ENCODE data around the gene VPS33B.

Gene VPS33B

DNA sequence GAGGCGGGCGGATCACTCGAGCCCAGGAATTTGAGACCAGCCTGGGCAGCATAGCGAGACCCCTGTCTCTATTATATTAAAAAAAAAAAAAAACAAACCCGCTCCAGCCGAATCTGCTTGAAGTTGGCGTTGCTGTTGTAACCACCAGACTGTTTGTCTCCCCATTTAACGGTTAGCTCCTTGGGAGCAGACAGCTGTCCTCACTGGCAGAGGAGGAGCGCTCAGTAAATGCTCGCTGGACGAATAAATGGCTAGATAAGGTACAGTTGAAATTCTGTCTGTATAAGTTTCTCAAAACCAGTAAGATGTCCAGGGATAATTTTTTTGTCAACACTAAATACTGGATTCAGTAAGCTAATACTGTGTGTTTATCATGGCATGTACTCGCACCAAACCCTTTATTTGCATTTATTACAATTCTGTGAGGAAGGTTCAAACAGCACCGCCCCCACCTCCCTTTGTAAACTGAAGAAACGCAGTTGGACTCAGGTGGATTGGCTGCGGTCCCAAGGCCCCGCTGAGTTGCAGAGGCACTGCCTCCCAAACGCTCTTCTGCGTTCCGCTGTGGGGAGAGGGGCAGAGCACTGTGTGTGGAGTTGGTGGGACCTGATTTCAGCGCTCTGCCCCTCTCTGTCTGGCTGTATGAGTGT is 66.6 kb downstream of the VPS33B start:
- Histone ChIP-seq H3K9ac (ENCODE audit: low read depth, low read length, poor library complexity, severe bottlenecking) (peak overlapping the region; percentile 99), H3F3A (ENCODE audit: low read depth) (no peaks in the 10 kb centered on the region), H2AFZ (ENCODE audit: low read length) (no peak overlapping the region), H3K9me2 (replicated peaks; ENCODE audit: low read depth, low read length) (no peaks in the 10 kb centered on the region), H3K4me2 (ENCODE audit: low read depth, low read length, poor library complexity, severe bottlenecking) (peak overlapping the region; percentile 99), H3K4me3 (ENCODE audit: low read length, poor library complexity, severe bottlenecking) (peak overlapping the region; percentile 95), H3K9me3 (ENCODE audit: insufficient read depth, low read depth, low read length) (no peaks in the 10 kb centered on the region), H4K20me1 (ENCODE audit: insufficient read depth, low read length, poor library complexity, severe bottlenecking) (peaks cover 8% of the 10 kb centered on the region), H3K36me3 (ENCODE audit: insufficient read depth, low read length) (peaks cover 34% of the 10 kb centered on the region; the same call in 1 of the 2 replicates), H3K27me3 (ENCODE audit: insufficient read depth, low read length, poor library complexity, severe bottlenecking) (no peaks in the 10 kb centered on the region), H3K4me1 (ENCODE audit: insufficient read depth, low read length, poor library complexity, severe bottlenecking) (peaks cover 14% of the 10 kb centered on the region), H3K79me2 (ENCODE audit: insufficient read depth, low read length) (peaks cover 39% of the 10 kb centered on the region)
- TF ChIP-seq EZH2phosphoT487 (IDR thresholded peaks at IDR 0.05; ENCODE audit: borderline replicate concordance) = no peak
- TF ChIP-seq, protein P1, sequence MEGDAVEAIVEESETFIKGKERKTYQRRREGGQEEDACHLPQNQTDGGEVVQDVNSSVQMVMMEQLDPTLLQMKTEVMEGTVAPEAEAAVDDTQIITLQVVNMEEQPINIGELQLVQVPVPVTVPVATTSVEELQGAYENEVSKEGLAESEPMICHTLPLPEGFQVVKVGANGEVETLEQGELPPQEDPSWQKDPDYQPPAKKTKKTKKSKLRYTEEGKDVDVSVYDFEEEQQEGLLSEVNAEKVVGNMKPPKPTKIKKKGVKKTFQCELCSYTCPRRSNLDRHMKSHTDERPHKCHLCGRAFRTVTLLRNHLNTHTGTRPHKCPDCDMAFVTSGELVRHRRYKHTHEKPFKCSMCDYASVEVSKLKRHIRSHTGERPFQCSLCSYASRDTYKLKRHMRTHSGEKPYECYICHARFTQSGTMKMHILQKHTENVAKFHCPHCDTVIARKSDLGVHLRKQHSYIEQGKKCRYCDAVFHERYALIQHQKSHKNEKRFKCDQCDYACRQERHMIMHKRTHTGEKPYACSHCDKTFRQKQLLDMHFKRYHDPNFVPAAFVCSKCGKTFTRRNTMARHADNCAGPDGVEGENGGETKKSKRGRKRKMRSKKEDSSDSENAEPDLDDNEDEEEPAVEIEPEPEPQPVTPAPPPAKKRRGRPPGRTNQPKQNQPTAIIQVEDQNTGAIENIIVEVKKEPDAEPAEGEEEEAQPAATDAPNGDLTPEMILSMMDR (conservative IDR thresholded peaks at IDR 0.05; ENCODE audit: low read length) = no peak

DNA sequence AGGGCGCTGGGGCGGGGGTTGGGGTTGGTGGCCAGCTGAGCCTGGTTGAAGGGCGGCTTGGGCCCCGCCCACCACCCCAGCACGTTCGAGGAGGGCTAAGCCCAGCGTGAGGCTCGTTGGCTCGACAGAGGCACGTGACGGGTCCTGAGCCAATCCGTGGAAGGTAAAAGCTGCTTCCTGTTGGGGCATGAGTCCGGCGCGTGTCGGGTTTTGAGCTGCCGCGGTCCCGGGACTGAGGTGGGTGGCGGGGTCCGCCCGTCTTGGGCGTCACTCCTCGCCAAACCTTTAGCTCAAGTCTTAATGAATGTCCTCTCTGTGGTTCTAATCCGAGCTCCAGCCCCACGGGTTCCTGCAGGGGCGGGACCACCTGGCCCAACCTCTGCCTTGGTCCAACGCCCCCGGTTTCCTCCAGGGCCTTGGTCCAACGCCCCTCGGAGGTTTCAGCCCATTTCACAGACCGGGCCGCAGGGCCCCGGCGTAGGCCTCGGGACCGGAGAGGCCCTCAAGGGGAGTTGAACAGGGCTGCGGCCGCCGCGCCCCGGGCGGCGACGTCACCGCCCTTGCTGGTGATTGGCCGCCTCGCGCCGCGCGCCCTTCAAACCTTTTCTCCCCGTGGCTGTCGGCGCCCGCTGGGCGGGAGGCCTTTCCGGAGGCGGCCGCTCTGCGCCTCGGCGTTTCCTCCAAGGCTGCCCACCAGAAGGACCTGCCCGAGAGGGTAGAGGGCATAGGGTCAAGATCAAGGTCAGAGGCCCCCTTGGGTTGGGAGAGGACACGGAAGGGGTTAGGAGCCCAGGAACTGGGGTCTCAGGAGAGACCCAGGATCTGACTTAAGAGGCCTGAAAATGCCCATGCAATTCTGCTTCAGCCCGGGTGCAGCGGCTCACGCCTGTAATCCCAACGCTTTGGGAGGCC is 67.4 kb downstream of the VPS33B start, which contains the start of gene RCCD1:
RCCD1 (plus strand) TSS at position 173 of the 912 bp plus-strand sequence. CDS start 1,851 bp downstream, outside the sequence.
- no peaks in the 10 kb centered on the region for H3K9me3 ChIP-seq (ENCODE audit: insufficient read depth, low read depth, low read length)
- H3K4me2 ChIP-seq (ENCODE audit: low read depth, low read length, poor library complexity, severe bottlenecking) = peak within 1 kb of the TSS; percentile 99
- peaks cover 39% of the 10 kb centered on the region for H3K79me2 ChIP-seq (ENCODE audit: insufficient read depth, low read length)
- peak within 1 kb of the TSS; percentile 95 for H3K4me3 ChIP-seq (ENCODE audit: low read length, poor library complexity, severe bottlenecking)
- peak within 1 kb of the TSS; percentile 100 for H2AFZ ChIP-seq (ENCODE audit: low read length)
- no peaks in the 10 kb centered on the region for H3K9me2 ChIP-seq (replicated peaks; ENCODE audit: low read depth, low read length)
- peaks cover 14% of the 10 kb centered on the region for H3K4me1 ChIP-seq (ENCODE audit: insufficient read depth, low read length, poor library complexity, severe bottlenecking)
- H4K20me1 ChIP-seq (ENCODE audit: insufficient read depth, low read length, poor library complexity, severe bottlenecking) = peaks cover 8% of the 10 kb centered on the region
- no peaks in the 10 kb centered on the region for H3K27me3 ChIP-seq (ENCODE audit: insufficient read depth, low read length, poor library complexity, severe bottlenecking)
- peaks cover 34% of the 10 kb centered on the region; the same call in 1 of the 2 replicates for H3K36me3 ChIP-seq (ENCODE audit: insufficient read depth, low read length)
- peak within 1 kb of the TSS; percentile 99 for H3K9ac ChIP-seq (ENCODE audit: low read depth, low read length, poor library complexity, severe bottlenecking)
- TF ChIP-seq, protein P1 (conservative IDR thresholded peaks at IDR 0.05; ENCODE audit: low read length) = no peak
- no peak for TF ChIP-seq EZH2phosphoT487 (IDR thresholded peaks at IDR 0.05; ENCODE audit: borderline replicate concordance)
- H3F3A ChIP-seq (ENCODE audit: low read depth) = no peaks in the 10 kb centered on the region

DNA sequence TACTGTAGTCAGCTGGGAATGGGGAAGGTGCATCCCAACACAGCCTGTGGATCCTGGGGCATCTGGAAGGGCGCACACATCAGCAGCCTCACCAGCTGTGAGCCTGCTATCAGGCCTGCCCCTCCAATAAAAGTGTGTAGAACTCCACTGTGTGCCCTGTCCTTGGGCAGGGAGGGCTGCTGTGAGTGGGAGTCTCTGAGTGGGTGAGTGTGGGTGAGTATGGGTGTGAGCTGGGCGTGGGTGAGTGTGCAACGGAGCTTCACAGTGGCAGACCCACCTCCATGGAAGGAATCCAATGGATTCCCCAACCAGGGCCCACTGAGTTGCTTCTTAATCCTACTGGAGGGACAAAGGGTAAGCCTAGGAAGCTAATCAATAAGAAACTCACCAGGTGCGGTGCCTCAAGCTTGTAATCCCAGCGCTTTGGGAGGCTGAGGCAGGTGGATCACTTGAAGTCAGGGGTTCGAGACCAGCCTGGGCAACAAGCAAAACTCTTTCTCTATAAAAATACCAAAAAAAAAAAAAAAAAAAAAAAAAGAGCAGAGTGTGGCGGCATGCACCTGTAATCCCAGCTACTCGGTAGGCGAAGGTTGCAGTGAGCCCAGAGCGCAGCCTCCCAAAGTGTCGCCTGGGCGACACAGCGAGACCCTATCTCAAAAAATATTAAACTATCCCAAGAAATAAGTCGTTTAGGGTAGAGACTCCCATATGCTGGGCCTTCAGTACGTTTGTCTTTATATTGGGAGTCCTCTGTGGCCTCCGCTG is 68.3 kb downstream of the VPS33B start:
- Histone ChIP-seq H3K79me2 (ENCODE audit: insufficient read depth, low read length) (peaks cover 39% of the 10 kb centered on the region), H3K27me3 (ENCODE audit: insufficient read depth, low read length, poor library complexity, severe bottlenecking) (no peaks in the 10 kb centered on the region), H3K4me1 (ENCODE audit: insufficient read depth, low read length, poor library complexity, severe bottlenecking) (peaks cover 20% of the 10 kb centered on the region), H4K20me1 (ENCODE audit: insufficient read depth, low read length, poor library complexity, severe bottlenecking) (peaks cover 8% of the 10 kb centered on the region), H3K9me2 (replicated peaks; ENCODE audit: low read depth, low read length) (no peaks in the 10 kb centered on the region), H3K9ac (ENCODE audit: low read depth, low read length, poor library complexity, severe bottlenecking) (peak overlapping the region; percentile 99), H3K9me3 (ENCODE audit: insufficient read depth, low read depth, low read length) (no peaks in the 10 kb centered on the region), H3K4me2 (ENCODE audit: low read depth, low read length, poor library complexity, severe bottlenecking) (peak overlapping the region; percentile 99), H3K4me3 (ENCODE audit: low read length, poor library complexity, severe bottlenecking) (peak overlapping the region; percentile 95), H3F3A (ENCODE audit: low read depth) (no peaks in the 10 kb centered on the region), H3K36me3 (ENCODE audit: insufficient read depth, low read length) (peaks cover 37% of the 10 kb centered on the region; the same call in 1 of the 2 replicates), H2AFZ (ENCODE audit: low read length) (peak overlapping the region; percentile 100; the same call in 1 of the 2 replicates)
- no peak for TF ChIP-seq EZH2phosphoT487 (IDR thresholded peaks at IDR 0.05; ENCODE audit: borderline replicate concordance)
- TF ChIP-seq, protein P1 (conservative IDR thresholded peaks at IDR 0.05; ENCODE audit: low read length) = no peak

All from Loucy (cell line).